SK-N-SH treated with all-trans-retinoic acid at 6 μM for 48 hours (cell line): Measurements from ENCODE around the gene TNFRSF9.

Experiments used
- ATAC-seq: fragments of 200-7000 bp; cut with Tn5 transposase; 3 replicates; pipeline ENCODE4 v1.9.1; 2020; ENCODE audit warnings: mild to moderate bottlenecking, moderate library complexity
- ARNTL ChIP-seq: fragments of 450-650 bp; formaldehyde crosslinking; IDR thresholded peaks from 2 replicates; pipeline ENCODE4 v1.5.0; 2020; ENCODE audit warnings: low read depth, mild to moderate bottlenecking, moderate library complexity, borderline replicate concordance
- BACH2 ChIP-seq: fragments of 250-450 bp; sonication (Bioruptor Pico); IDR thresholded peaks from 2 replicates; pipeline ENCODE4 v1.9.0; 2021; ENCODE audit warnings: mild to moderate bottlenecking, borderline replicate concordance
- CSDC2 ChIP-seq: fragments of 250-450 bp; sonication (Bioruptor Pico); IDR thresholded peaks from 2 replicates; pipeline ENCODE4 v1.5.0; 2020; ENCODE audit warnings: mild to moderate bottlenecking, moderate library complexity
- ESRRG ChIP-seq: fragments of 250-450 bp; sonication (Bioruptor Pico); IDR thresholded peaks from 2 replicates; pipeline ENCODE4 v1.6.1; 2021; ENCODE audit warnings: mild to moderate bottlenecking
- GLIS3 ChIP-seq: fragments of 250-450 bp; sonication (Bioruptor Pico); IDR thresholded peaks from 2 replicates; pipeline ENCODE4 v1.5.0; 2020; ENCODE audit warnings: mild to moderate bottlenecking, moderate library complexity
- OSR1 ChIP-seq: fragments of 250-450 bp; sonication (Bioruptor Pico); IDR thresholded peaks from 2 replicates; pipeline ENCODE4 v1.8.0; 2022; ENCODE audit warnings: moderate library complexity, mild to moderate bottlenecking, inconsistent platforms
- RARB ChIP-seq: fragments of 250-450 bp; sonication (Bioruptor Pico); IDR thresholded peaks from 2 replicates; pipeline ENCODE4 v1.8.0; 2021; ENCODE audit warnings: mild to moderate bottlenecking, moderate library complexity
- SNAI2 ChIP-seq: fragments of 250-450 bp; sonication (Bioruptor Pico); IDR thresholded peaks from 2 replicates; pipeline ENCODE4 v1.5.0; 2020; ENCODE audit warnings: mild to moderate bottlenecking, moderate library complexity
- TOX ChIP-seq: fragments of 250-450 bp; sonication (Bioruptor Pico); IDR thresholded peaks from 2 replicates; pipeline ENCODE4 v1.8.0; 2021; ENCODE audit warnings: mild to moderate bottlenecking, moderate library complexity, borderline replicate concordance
- ZC3H10 ChIP-seq: fragments of 250-450 bp; sonication (Bioruptor Pico); IDR thresholded peaks from 2 replicates; pipeline ENCODE4 v1.5.1; 2021; ENCODE audit warnings: mild to moderate bottlenecking, moderate library complexity
- ZFP30 ChIP-seq: fragments of 450-650 bp; formaldehyde crosslinking; IDR thresholded peaks from 2 replicates; pipeline ENCODE4 v1.5.0; 2022; ENCODE audit warnings: mild to moderate bottlenecking, moderate library complexity
- ZNF565 ChIP-seq: fragments of 450-650 bp; formaldehyde crosslinking; conservative IDR thresholded peaks from 2 replicates; pipeline ENCODE4 v1.5.0; 2020; ENCODE audit warnings: low read depth, mild to moderate bottlenecking, moderate library complexity
- ZNF70 ChIP-seq: fragments of 450-650 bp; formaldehyde crosslinking; IDR thresholded peaks from 2 replicates; pipeline ENCODE4 v1.5.0; 2020; ENCODE audit warnings: mild to moderate bottlenecking, moderate library complexity
- ZNF8 ChIP-seq: fragments of 450-650 bp; formaldehyde crosslinking; IDR thresholded peaks from 2 replicates; pipeline ENCODE4 v1.5.0; 2020; ENCODE audit warnings: mild to moderate bottlenecking, moderate library complexity
- TF ChIP-seq, protein P1 (sequence below): fragments of 250-450 bp; sonication (Bioruptor Pico); IDR thresholded peaks from 2 replicates; pipeline ENCODE4 v1.5.0; 2020; ENCODE audit warnings: mild to moderate bottlenecking, moderate library complexity
- TF ChIP-seq, protein P2 (sequence below): fragments of 250-450 bp; sonication (Bioruptor Pico); IDR thresholded peaks from 2 replicates; pipeline ENCODE4 v1.8.0; 2020; ENCODE audit warnings: mild to moderate bottlenecking, moderate library complexity, borderline replicate concordance
- TF ChIP-seq, protein P3 (sequence below): fragments of 250-450 bp; sonication (Bioruptor Pico); IDR thresholded peaks from 2 replicates; pipeline ENCODE4 v1.8.0; 2021; ENCODE audit warnings: low read depth, mild to moderate bottlenecking, moderate library complexity, borderline replicate concordance
- TF ChIP-seq, protein P4 (sequence below): fragments of 250-450 bp; sonication (Bioruptor Pico); IDR thresholded peaks from 2 replicates; pipeline ENCODE4 v1.5.1; 2020; ENCODE audit warnings: low read depth, mild to moderate bottlenecking, moderate library complexity

Gene TNFRSF9

DNA sequence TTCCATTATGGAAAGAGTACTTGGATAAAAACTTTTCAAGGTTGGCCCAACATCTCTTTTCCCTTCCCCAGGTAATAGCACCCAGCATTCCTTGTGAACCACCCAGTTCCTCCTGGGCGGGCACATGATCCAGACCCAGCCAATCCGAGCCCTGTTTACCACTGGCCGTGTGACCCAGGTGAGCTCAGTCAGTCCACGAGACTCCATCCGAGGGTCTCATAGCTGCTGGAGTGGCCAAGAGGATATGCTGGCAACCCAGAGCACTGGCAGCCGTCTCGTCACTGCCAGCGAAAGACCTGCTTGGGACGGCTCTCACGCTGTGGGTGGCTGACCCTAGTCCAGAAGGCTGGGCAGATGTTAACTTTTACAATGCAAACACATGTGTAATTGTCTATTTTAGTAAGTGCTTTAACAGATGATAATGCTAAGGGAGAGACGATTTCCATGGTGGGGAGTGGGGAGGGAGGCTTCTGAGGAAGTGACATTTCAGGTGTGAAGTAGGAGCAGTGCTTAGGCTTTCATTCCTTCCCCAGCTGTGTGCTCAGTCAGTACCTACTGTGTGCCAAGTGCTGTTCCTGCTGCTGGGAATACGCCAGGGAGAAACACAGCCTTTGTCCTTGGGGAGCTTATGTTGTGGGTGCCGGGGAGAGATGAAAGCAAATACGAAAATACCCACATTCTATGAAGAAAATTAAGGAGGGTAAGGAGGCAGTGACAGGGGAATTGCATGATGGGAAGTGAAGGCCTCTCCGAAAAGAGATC is 45.4 kb upstream of the TNFRSF9 start:
- no peak for ATAC-seq
- no peak for TF ChIP-seq ZNF8 (CRISPR knock-in tag)
- TF ChIP-seq ZFP30 (CRISPR knock-in tag): no peak
- no peak for TF ChIP-seq ARNTL (CRISPR knock-in tag)
- no peak for TF ChIP-seq ZC3H10 (CRISPR knock-in tag)
- TF ChIP-seq, protein P1, sequence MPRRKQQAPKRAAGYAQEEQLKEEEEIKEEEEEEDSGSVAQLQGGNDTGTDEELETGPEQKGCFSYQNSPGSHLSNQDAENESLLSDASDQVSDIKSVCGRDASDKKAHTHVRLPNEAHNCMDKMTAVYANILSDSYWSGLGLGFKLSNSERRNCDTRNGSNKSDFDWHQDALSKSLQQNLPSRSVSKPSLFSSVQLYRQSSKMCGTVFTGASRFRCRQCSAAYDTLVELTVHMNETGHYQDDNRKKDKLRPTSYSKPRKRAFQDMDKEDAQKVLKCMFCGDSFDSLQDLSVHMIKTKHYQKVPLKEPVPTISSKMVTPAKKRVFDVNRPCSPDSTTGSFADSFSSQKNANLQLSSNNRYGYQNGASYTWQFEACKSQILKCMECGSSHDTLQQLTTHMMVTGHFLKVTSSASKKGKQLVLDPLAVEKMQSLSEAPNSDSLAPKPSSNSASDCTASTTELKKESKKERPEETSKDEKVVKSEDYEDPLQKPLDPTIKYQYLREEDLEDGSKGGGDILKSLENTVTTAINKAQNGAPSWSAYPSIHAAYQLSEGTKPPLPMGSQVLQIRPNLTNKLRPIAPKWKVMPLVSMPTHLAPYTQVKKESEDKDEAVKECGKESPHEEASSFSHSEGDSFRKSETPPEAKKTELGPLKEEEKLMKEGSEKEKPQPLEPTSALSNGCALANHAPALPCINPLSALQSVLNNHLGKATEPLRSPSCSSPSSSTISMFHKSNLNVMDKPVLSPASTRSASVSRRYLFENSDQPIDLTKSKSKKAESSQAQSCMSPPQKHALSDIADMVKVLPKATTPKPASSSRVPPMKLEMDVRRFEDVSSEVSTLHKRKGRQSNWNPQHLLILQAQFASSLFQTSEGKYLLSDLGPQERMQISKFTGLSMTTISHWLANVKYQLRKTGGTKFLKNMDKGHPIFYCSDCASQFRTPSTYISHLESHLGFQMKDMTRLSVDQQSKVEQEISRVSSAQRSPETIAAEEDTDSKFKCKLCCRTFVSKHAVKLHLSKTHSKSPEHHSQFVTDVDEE (CRISPR knock-in tag): no peak
- TF ChIP-seq, protein P2, sequence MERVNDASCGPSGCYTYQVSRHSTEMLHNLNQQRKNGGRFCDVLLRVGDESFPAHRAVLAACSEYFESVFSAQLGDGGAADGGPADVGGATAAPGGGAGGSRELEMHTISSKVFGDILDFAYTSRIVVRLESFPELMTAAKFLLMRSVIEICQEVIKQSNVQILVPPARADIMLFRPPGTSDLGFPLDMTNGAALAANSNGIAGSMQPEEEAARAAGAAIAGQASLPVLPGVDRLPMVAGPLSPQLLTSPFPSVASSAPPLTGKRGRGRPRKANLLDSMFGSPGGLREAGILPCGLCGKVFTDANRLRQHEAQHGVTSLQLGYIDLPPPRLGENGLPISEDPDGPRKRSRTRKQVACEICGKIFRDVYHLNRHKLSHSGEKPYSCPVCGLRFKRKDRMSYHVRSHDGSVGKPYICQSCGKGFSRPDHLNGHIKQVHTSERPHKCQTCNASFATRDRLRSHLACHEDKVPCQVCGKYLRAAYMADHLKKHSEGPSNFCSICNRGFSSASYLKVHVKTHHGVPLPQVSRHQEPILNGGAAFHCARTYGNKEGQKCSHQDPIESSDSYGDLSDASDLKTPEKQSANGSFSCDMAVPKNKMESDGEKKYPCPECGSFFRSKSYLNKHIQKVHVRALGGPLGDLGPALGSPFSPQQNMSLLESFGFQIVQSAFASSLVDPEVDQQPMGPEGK (CRISPR knock-in tag): no peak
- TF ChIP-seq, protein P3, sequence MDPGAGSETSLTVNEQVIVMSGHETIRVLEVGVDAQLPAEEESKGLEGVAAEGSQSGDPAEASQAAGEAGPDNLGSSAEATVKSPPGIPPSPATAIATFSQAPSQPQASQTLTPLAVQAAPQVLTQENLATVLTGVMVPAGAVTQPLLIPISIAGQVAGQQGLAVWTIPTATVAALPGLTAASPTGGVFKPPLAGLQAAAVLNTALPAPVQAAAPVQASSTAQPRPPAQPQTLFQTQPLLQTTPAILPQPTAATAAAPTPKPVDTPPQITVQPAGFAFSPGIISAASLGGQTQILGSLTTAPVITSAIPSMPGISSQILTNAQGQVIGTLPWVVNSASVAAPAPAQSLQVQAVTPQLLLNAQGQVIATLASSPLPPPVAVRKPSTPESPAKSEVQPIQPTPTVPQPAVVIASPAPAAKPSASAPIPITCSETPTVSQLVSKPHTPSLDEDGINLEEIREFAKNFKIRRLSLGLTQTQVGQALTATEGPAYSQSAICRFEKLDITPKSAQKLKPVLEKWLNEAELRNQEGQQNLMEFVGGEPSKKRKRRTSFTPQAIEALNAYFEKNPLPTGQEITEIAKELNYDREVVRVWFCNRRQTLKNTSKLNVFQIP (CRISPR knock-in tag): no peak
- TF ChIP-seq SNAI2 (CRISPR knock-in tag): no peak
- no peak for TF ChIP-seq ZNF70
- TF ChIP-seq OSR1 (CRISPR knock-in tag): no peak
- TF ChIP-seq, all 23 proteins: peak for 0

DNA sequence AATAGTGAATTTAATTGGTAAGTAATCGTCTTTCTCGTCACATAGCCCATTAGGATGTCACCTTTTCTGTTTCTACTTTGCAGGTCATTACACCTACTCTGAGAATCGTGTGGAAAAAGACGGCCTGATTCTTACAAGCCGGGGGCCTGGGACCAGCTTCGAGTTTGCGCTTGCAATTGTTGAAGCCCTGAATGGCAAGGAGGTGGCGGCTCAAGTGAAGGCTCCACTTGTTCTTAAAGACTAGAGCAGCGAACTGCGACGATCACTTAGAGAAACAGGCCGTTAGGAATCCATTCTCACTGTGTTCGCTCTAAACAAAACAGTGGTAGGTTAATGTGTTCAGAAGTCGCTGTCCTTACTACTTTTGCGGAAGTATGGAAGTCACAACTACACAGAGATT is 44.2 kb upstream of the TNFRSF9 start:
- ATAC-seq: no peak
- TF ChIP-seq, protein P2 (CRISPR knock-in tag): no peak
- TF ChIP-seq GLIS3 (CRISPR knock-in tag) (no peak), ZFP30 (CRISPR knock-in tag) (no peak), ZNF565 (CRISPR knock-in tag) (no peak), ZNF70 (no peak), ESRRG (CRISPR knock-in tag) (no peak), CSDC2 (CRISPR knock-in tag) (no peak), RARB (CRISPR knock-in tag) (no peak), BACH2 (CRISPR knock-in tag) (no peak), TOX (CRISPR knock-in tag) (no peak), ZC3H10 (CRISPR knock-in tag) (no peak), ZNF8 (CRISPR knock-in tag) (no peak)
- TF ChIP-seq, protein P4, sequence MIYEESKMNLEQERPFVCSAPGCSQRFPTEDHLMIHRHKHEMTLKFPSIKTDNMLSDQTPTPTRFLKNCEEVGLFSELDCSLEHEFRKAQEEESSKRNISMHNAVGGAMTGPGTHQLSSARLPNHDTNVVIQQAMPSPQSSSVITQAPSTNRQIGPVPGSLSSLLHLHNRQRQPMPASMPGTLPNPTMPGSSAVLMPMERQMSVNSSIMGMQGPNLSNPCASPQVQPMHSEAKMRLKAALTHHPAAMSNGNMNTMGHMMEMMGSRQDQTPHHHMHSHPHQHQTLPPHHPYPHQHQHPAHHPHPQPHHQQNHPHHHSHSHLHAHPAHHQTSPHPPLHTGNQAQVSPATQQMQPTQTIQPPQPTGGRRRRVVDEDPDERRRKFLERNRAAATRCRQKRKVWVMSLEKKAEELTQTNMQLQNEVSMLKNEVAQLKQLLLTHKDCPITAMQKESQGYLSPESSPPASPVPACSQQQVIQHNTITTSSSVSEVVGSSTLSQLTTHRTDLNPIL (CRISPR knock-in tag): no peak
- TF ChIP-seq, protein P3 (CRISPR knock-in tag): no peak
- TF ChIP-seq, all 23 proteins: peak for 0
